ENCODE measurements around the gene DDX31. TPM values are rescaled to one million over a fixed set of nuclear protein-coding genes. Genes with fewer than 3 reads are reported as not detected.

Gene DDX31
- total and polyA plus RNA-seq, 9 of the 15 experiments (the other 6 are each of a cell fraction or from before 2014, with no cell fraction given) = 11.9 to 24.6 (median 22.2) TPM

GRCh38 chr9:132670457-132671391 is 941 bp upstream of the DDX31 start, which contains the start of gene GTF3C4 (continued):
- TF ChIP-seq GATAD2B (IDR thresholded peaks at IDR 0.05; ENCODE audit: borderline replicate concordance) (no peak), ZBTB7A (IDR thresholded peaks at IDR 0.05; ENCODE audit: borderline replicate concordance, control insufficient read depth, low read depth, low read length) (peak; percentile 67), MTA3 (IDR thresholded peaks at IDR 0.05; ENCODE audit: borderline replicate concordance) (no peak), EP300 (IDR thresholded peaks at IDR 0.05; ENCODE audit: low read length) (peak; percentile 31; the same call in 1 of the 2 replicates), E2F6 (IDR thresholded peaks at IDR 0.05; ENCODE audit: borderline replicate concordance in 1 of 2, extremely low read depth in 1 of 2, insufficient read depth in 1 of 2, insufficient read length in 1 of 2, low read depth in 1 of 2, low read length in 1 of 2, poor library complexity in 1 of 2, severe bottlenecking in 1 of 2) (peak; percentile 51 to 81), ZBTB8A (IDR thresholded peaks at IDR 0.05; ENCODE audit: partially characterized antibody) (no peak), JUND (IDR thresholded peaks at IDR 0.05; ENCODE audit: borderline replicate concordance, low read depth, low read length) (0 out of 2 replicates have a peak, but pooled peaks have one; percentile 17), JUND (tag; IDR thresholded peaks at IDR 0.05; ENCODE audit: borderline replicate concordance, low read depth, low read length) (no peak), IFI16 (CRISPR knock-in tag; IDR thresholded peaks at IDR 0.05) (no peak), HBP1 (CRISPR knock-in tag; IDR thresholded peaks at IDR 0.05) (no peak), ELF4 (CRISPR knock-in tag; IDR thresholded peaks at IDR 0.05) (no peak), CREM (IDR thresholded peaks at IDR 0.05; ENCODE audit: low read depth) (peak; percentile 89; the same call in 1 of the 2 replicates), CHD1 (IDR thresholded peaks at IDR 0.05; ENCODE audit: low read length) (peak; percentile 89), MYBL2 (IDR thresholded peaks at IDR 0.05; ENCODE audit: low read depth) (no peak), MYBL2 (CRISPR knock-in tag; IDR thresholded peaks at IDR 0.05; ENCODE audit: borderline replicate concordance) (no peak), BRCA1 (IDR thresholded peaks at IDR 0.05) (no peak), BRCA1 (CRISPR knock-in tag; IDR thresholded peaks at IDR 0.05) (no peak), HDAC1 (IDR thresholded peaks at IDR 0.05) (peak in 1 of 2 experiments; percentile 35; a peak in 1 of 4 replicates), CHCHD3 (CRISPR knock-in tag; IDR thresholded peaks at IDR 0.05) (no peak)
